Right cardiac atrium (tissue), 5 donors: ENCODE measurements around the gene GSDME. TPM values are rescaled to one million over a fixed set of nuclear protein-coding genes. Genes with fewer than 3 reads are reported as not detected.

Experiments used
- ATAC-seq, 2 donors: fragments of 200-7000 bp; cut with Tn5 transposase; one replicate each; pipeline versions ENCODE4 v1.8.0 to v1.9.1; 2020; ENCODE audit warnings: moderate library complexity in 2 of 2, mild to moderate bottlenecking in 1 of 2
- DNase-seq, 3 donors: peaks; one replicate each; pipeline ENCODE4 v3.0.0-alpha.2; 2020
- H3K27ac ChIP-seq: one replicate; pipeline ENCODE4 v1.5.1; 2013; ENCODE audit warnings: mild to moderate bottlenecking, low read length, control low read depth, moderate library complexity
- H3K27me3 ChIP-seq: one replicate; pipeline ENCODE4 v1.6.1; 2013; ENCODE audit not compliant: control insufficient read depth, insufficient read depth
- H3K4me1 ChIP-seq: one replicate; pipeline ENCODE4 v1.6.1; 2013; ENCODE audit warnings: low read length; ENCODE audit not compliant: control insufficient read depth, insufficient read depth
- H3K4me3 ChIP-seq: one replicate; pipeline ENCODE4 v1.5.1; 2013; ENCODE audit warnings: low read length, control low read depth
- H3K9me3 ChIP-seq: one replicate; pipeline ENCODE4 v1.6.1; 2013; ENCODE audit warnings: low read length; ENCODE audit not compliant: control insufficient read depth
- WGBS: extraction: QIAGEN DNeasy Blood & Tissue Kit; methylation state at CpG from one replicate; pipeline ENCODE4 v1.1.7; 2013; 5-methylcytosine and 5-hydroxymethylcytosine counted together
- intact Hi-C, 4 donors: fragments of 100-400 bp; cut with DNase I; formaldehyde crosslinking; loops; one replicate each; pipeline versions ENCODE4 v1.11.0 to v1.14.0; 2022 to 2023
- polyA plus RNA-seq: library from polyadenylated mRNA; stranded (reverse); fragments of 200-250 nt; gene quantifications from one replicate; pipeline ENCODE4 v1.2.3, GENCODE V29; 2013
- total RNA-seq, 4 donors: library from RNA; stranded (reverse); fragmentation: NEBNext Ultra II Directional; extraction: Animal tissue kit (Norgen Biotek cat#: 25700); gene quantifications; one replicate each; pipeline ENCODE4 v1.2.1, GENCODE V29; 2021
- donor health status: healthy with polysubstance abuse.
- donor health status: DM: no; HTN: yes; CAD: no.
- donor health status: DM: no; HTN: no; CAD: no.
- donor health status: DM: no; HTN: yes; CAD: no; lungs with severe emphysema.
- donor health status: DM: yes; HTN: yes; CAD: no.

The GSDME gene
- total and polyA plus RNA-seq, 5 donors = 4.9 to 9.9 (median 5.3) TPM

- ATAC-seq = no peak
- intact Hi-C loops = no loop called here
- DNase-seq = no peak
- no peak overlapping the region for H3K27ac ChIP-seq
- no peaks in the 10 kb centered on the region for H3K9me3 ChIP-seq
- peaks cover 18% of the 10 kb centered on the region for H3K4me1 ChIP-seq
- H3K27me3 ChIP-seq = no peaks in the 10 kb centered on the region
- 52% methylated on average over 9 of the region's 9 CpGs for WGBS
- H3K4me3 ChIP-seq = no peak overlapping the region
Observed at GRCh38 chr7:24700521-24701260, 56.6 kb downstream of the GSDME start.

GRCh38 chr7:24698531-24699266 lies 58.6 kb downstream of the GSDME start:
- Histone ChIP-seq H3K4me3 (no peak overlapping the region), H3K27me3 (no peaks in the 10 kb centered on the region), H3K4me1 (peaks cover 13% of the 10 kb centered on the region), H3K9me3 (no peaks in the 10 kb centered on the region), H3K27ac (no peak overlapping the region)
- WGBS = 76% methylated on average over 7 of the region's 7 CpGs
- ATAC-seq = no peak
- DNase-seq = no peak
- intact Hi-C loops = no loop called here

- Histone ChIP-seq H3K4me3 (no peak overlapping the region), H3K27me3 (no peaks in the 10 kb centered on the region), H3K9me3 (no peaks in the 10 kb centered on the region), H3K27ac (no peak overlapping the region), H3K4me1 (peaks cover 6% of the 10 kb centered on the region)
- intact Hi-C loops = no loop called here
- DNase-seq (no peak), ATAC-seq (no peak)
- WGBS = 93% methylated on average over 4 of the region's 4 CpGs
Observed at GRCh38 chr7:24697416-24697815, 59.8 kb downstream of the GSDME start.

GRCh38 chr7:24692592-24692991 lies 64.7 kb downstream of the GSDME start:
- Histone ChIP-seq H3K27ac (no peak overlapping the region), H3K27me3 (no peaks in the 10 kb centered on the region), H3K4me1 (no peaks in the 10 kb centered on the region), H3K4me3 (no peak overlapping the region), H3K9me3 (no peaks in the 10 kb centered on the region)
- no peak for ATAC-seq
- WGBS = 93% methylated on average over 2 of the region's 2 CpGs
- no peak for DNase-seq
- intact Hi-C loops = no loop called here

GRCh38 chr7:24690251-24690650 lies 67.0 kb downstream of the GSDME start:
- no peaks in the 10 kb centered on the region for H3K9me3 ChIP-seq
- intact Hi-C loops = no loop called here
- H3K27ac ChIP-seq = no peak overlapping the region
- H3K4me1 ChIP-seq = no peaks in the 10 kb centered on the region
- no peak overlapping the region for H3K4me3 ChIP-seq
- ATAC-seq (no peak), DNase-seq (no peak)
- no peaks in the 10 kb centered on the region for H3K27me3 ChIP-seq
- 86% methylated on average over 4 of the region's 4 CpGs for WGBS

GRCh38 chr7:24685708-24686107 lies 71.6 kb downstream of the GSDME start:
- no peak overlapping the region for H3K4me3 ChIP-seq
- 95% methylated on average over 1 of the region's 1 CpG for WGBS
- intact Hi-C loops = no loop called here
- no peaks in the 10 kb centered on the region for H3K4me1 ChIP-seq
- ATAC-seq (no peak), DNase-seq (no peak)
- H3K27me3 ChIP-seq = no peaks in the 10 kb centered on the region
- no peak overlapping the region for H3K27ac ChIP-seq
- no peaks in the 10 kb centered on the region for H3K9me3 ChIP-seq

GRCh38 chr7:24670782-24671181 lies 86.5 kb downstream of the GSDME start:
- no peak for ATAC-seq
- no peak overlapping the region for H3K4me3 ChIP-seq
- H3K27me3 ChIP-seq = no peaks in the 10 kb centered on the region
- no peak for DNase-seq
- H3K27ac ChIP-seq = no peak overlapping the region
- H3K9me3 ChIP-seq = no peaks in the 10 kb centered on the region
- intact Hi-C loops = no loop called here
- H3K4me1 ChIP-seq = no peaks in the 10 kb centered on the region

- ATAC-seq (peak; percentile 26 to 39), DNase-seq (no peak)
- H3K27me3 ChIP-seq = no peaks in the 10 kb centered on the region
- H3K4me1 ChIP-seq = no peaks in the 10 kb centered on the region
- intact Hi-C loops = loop anchor here in 2 of 4 donors (10.0 kb wide), 2 partner anchors 265 to 375 kb away; no protein-coding TSS in a partner anchor
- no peaks in the 10 kb centered on the region for H3K9me3 ChIP-seq
- no peak overlapping the region for H3K27ac ChIP-seq
- no peak overlapping the region for H3K4me3 ChIP-seq
Observed at GRCh38 chr7:24669971-24670591, 87.2 kb downstream of the GSDME start.

- no peaks in the 10 kb centered on the region for H3K4me1 ChIP-seq
Observed at GRCh38 chr7:24668927-24669635, 88.2 kb downstream of the GSDME start.

GRCh38 chr7:24665564-24666294 lies 91.5 kb downstream of the GSDME start:
- H3K4me1 ChIP-seq = no peaks in the 10 kb centered on the region
- no peaks in the 10 kb centered on the region for H3K27me3 ChIP-seq
- intact Hi-C loops = loop anchor here in 2 of 4 donors (10.0 kb wide), 2 partner anchors 261 to 371 kb away; no protein-coding TSS in a partner anchor
- WGBS = 31% methylated on average over 4 of the region's 4 CpGs
- H3K4me3 ChIP-seq = no peak overlapping the region
- H3K27ac ChIP-seq = no peak overlapping the region
- no peak for DNase-seq
- no peaks in the 10 kb centered on the region for H3K9me3 ChIP-seq
- no peak for ATAC-seq

More at GRCh38 chr7:24668927-24669635, 88.2 kb downstream of the GSDME start:
- H3K9me3 ChIP-seq = no peaks in the 10 kb centered on the region
- H3K4me3 ChIP-seq = no peak overlapping the region
- intact Hi-C loops = loop anchor here in 2 of 4 donors (10.0 kb wide), 2 partner anchors 264 to 374 kb away; no protein-coding TSS in a partner anchor
- H3K27me3 ChIP-seq = no peaks in the 10 kb centered on the region
- no peak for DNase-seq
- ATAC-seq = no peak
- no peak overlapping the region for H3K27ac ChIP-seq
- 43% methylated on average over 3 of the region's 3 CpGs for WGBS
